BLaER1 (cell line): Measurements from ENCODE around the gene PCDHGA7.
"Not testable (repeated sequence)": the region's sequence is repeated elsewhere in the genome, so short reads cannot be mapped to it uniquely, and the experiment has no call there.

ENCODE experiments used
- H3K27ac ChIP-seq: shearing (Covaris generic); formaldehyde crosslinking; 2 replicates; pipeline ENCODE4 v1.8.1; 2022
- H3K27me3 ChIP-seq: shearing (Covaris generic); formaldehyde crosslinking; 2 replicates; pipeline ENCODE4 v1.8.1; 2022
- H3K36me3 ChIP-seq: shearing (Covaris generic); formaldehyde crosslinking; 2 replicates; pipeline ENCODE4 v1.8.1; 2022
- H3K4me1 ChIP-seq: shearing (Covaris generic); formaldehyde crosslinking; 2 replicates; pipeline ENCODE4 v1.8.1; 2022
- H3K4me2 ChIP-seq: shearing (Covaris generic); formaldehyde crosslinking; 2 replicates; pipeline ENCODE4 v1.8.1; 2022
- H3K4me3 ChIP-seq: shearing (Covaris generic); formaldehyde crosslinking; 2 replicates; pipeline ENCODE4 v1.8.1; 2022
- H3K9ac ChIP-seq: shearing (Covaris generic); formaldehyde crosslinking; 2 replicates; pipeline ENCODE4 v1.8.1; 2022
- H3K9me3 ChIP-seq: shearing (Covaris generic); formaldehyde crosslinking; 2 replicates; pipeline ENCODE4 v1.8.1; 2022
- H4K20me1 ChIP-seq: shearing (Covaris generic); formaldehyde crosslinking; 2 replicates; pipeline ENCODE4 v1.8.1; 2022
- Cebpa-rat ChIP-seq: shearing (Covaris generic); IDR thresholded peaks from 2 replicates; pipeline ENCODE4 v1.8.1; 2022

PCDHGA7 gene

GRCh38 chr5:141402553-141403243, 20.2 kb downstream of the PCDHGA7 start, which contains the start of gene PCDHGA9:
Gene PCDHGA9, plus strand, starts transcription at chr5:141402778. Its CDS starts 175 bp downstream, at chr5:141402953.
- no peaks in the 10 kb centered on the region for H3K36me3 ChIP-seq
- H4K20me1 ChIP-seq: no peaks in the 10 kb centered on the region
- no peaks in the 10 kb centered on the region for H3K4me1 ChIP-seq
- H3K4me3 ChIP-seq: no peak within 1 kb of the TSS
- H3K27me3 ChIP-seq: no peaks in the 10 kb centered on the region
- no peak for TF ChIP-seq Cebpa-rat
- H3K4me2 ChIP-seq: no peak within 1 kb of the TSS
- H3K9me3 ChIP-seq: peaks cover 44% of the 10 kb centered on the region
- no peak within 1 kb of the TSS for H3K27ac ChIP-seq
- no peak within 1 kb of the TSS for H3K9ac ChIP-seq

- Histone ChIP-seq H3K4me1 (no peaks in the 10 kb centered on the region), H3K9ac (no peak overlapping the region), H4K20me1 (no peaks in the 10 kb centered on the region), H3K4me3 (no peak overlapping the region), H3K27me3 (no peaks in the 10 kb centered on the region), H3K9me3 (peaks cover 48% of the 10 kb centered on the region), H3K4me2 (no peak overlapping the region), H3K36me3 (no peaks in the 10 kb centered on the region), H3K27ac (no peak overlapping the region)
- TF ChIP-seq Cebpa-rat: no peak
These were observed 20.8 kb downstream of the PCDHGA7 start for GRCh38 chr5:141403387-141403786.

DNA sequence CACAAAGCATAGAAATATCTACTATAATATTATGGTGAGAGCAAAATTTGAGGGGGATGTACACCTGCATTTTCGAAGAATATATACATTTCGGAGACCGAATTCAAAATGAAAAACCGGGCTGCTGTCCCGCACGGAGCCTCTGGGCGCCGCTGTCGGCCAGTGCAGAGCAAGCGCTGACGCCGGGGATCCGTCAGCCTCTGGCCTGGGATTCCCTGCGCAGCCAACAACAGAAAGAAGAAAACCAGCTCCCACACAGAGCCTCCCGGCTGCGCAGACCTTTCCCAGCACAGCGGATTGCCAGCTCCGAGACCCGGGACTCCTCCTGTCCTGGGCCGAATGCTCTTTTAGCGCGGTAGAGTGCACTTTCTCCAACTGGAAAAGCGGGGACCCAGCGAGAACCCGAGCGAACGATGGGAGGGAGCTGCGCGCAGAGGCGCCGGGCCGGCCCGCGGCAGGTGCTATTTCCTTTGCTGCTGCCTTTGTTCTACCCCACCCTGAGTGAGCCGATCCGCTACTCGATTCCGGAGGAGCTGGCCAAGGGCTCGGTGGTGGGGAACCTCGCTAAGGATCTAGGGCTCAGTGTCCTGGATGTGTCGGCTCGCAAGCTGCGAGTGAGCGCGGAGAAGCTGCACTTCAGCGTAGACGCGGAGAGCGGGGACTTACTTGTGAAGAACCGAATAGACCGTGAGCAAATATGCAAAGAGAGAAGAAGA, 25.4 kb downstream of the PCDHGA7 start, which contains the start of gene PCDHGB6:
TSS of gene PCDHGB6 (plus strand) at position 232 of the 716 bp plus-strand sequence. CDS start at position 414, 182 bp downstream.
- not testable (repeated sequence) for H3K27me3 ChIP-seq, H3K9ac ChIP-seq, H3K27ac ChIP-seq, H4K20me1 ChIP-seq, H3K4me2 ChIP-seq, H3K4me3 ChIP-seq, H3K4me1 ChIP-seq, H3K36me3 ChIP-seq
- H3K9me3 ChIP-seq: peaks cover 40% of the 10 kb centered on the region

DNA sequence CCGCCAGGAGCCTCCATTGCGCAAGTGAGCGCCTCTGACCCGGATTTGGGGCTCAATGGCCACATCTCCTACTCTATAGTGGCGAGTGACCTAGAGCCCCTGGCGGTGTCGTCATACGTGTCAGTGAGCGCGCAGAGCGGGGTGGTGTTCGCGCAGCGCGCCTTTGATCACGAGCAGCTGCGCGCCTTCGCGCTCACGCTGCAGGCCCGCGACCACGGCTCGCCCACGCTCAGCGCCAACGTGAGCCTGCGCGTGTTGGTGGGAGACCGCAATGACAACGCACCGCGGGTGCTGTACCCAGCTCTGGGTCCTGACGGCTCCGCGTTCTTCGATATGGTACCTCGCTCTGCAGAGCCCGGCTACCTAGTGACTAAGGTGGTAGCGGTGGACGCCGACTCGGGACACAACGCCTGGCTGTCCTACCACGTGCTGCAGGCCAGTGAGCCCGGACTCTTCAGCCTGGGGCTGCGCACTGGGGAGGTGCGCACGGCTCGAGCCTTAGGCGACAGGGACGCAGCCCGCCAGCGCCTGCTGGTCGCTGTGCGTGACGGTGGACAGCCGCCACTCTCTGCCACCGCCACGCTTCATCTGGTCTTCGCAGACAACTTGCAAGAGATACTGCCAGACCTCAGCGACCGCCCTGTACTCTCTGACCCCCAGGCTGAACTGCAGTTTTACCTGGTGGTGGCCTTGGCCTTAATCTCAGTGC, 27.2 kb downstream of the PCDHGA7 start:
- Histone ChIP-seq H3K4me3 (no peak overlapping the region), H3K4me2 (no peak overlapping the region), H4K20me1 (no peaks in the 10 kb centered on the region), H3K4me1 (peaks cover 6% of the 10 kb centered on the region; the same call in 1 of the 2 replicates), H3K27me3 (peaks cover 18% of the 10 kb centered on the region), H3K27ac (no peak overlapping the region), H3K9ac (no peak overlapping the region), H3K9me3 (peaks cover 36% of the 10 kb centered on the region), H3K36me3 (no peaks in the 10 kb centered on the region)
- TF ChIP-seq Cebpa-rat: no peak

GRCh38 chr5:141411575-141411974, 29.0 kb downstream of the PCDHGA7 start:
- Histone ChIP-seq H4K20me1 (no peaks in the 10 kb centered on the region), H3K9me3 (peaks cover 40% of the 10 kb centered on the region), H3K9ac (no peak overlapping the region), H3K4me2 (no peak overlapping the region), H3K36me3 (no peaks in the 10 kb centered on the region), H3K4me1 (peaks cover 19% of the 10 kb centered on the region), H3K27me3 (peaks cover 22% of the 10 kb centered on the region), H3K4me3 (no peak overlapping the region), H3K27ac (no peak overlapping the region)
- no peak for TF ChIP-seq Cebpa-rat

DNA sequence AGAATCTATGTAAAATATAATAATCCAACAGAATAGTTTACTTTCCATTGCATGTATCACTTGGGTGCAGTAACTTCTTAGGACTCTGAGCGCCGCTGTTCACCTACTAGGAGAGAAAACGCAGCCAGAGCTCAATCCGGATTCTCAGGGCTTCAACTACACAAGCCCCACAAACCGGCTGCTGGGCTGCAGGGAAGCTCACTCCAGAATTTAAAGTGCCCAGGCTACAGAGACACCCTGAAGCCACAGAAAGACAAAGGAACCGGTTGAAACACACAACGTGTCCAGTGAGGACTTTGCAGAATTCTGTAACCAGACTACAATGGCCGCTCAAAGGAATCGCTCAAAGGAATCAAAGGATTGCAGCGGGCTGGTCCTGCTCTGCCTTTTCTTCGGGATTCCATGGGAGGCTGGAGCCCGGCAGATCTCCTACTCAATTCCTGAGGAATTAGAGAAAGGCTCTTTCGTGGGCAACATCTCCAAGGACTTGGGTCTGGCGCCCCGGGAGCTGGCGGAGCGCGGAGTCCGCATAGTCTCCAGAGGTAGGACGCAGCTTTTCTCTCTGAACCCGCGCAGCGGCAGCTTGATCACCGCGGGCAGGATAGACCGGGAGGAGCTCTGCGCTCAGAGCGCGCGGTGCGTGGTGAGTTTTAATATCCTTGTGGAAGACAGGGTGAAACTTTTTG, 30.5 kb downstream of the PCDHGA7 start, which contains the start of gene PCDHGA10:
TSS of gene PCDHGA10 (plus strand) at position 134 of the 686 bp plus-strand sequence. CDS start at position 323, 189 bp downstream.
- Histone ChIP-seq H3K4me3 (peak within 1 kb of the TSS; percentile 66), H4K20me1 (no peaks in the 10 kb centered on the region), H3K36me3 (no peaks in the 10 kb centered on the region), H3K4me2 (peak within 1 kb of the TSS; percentile 74), H3K27me3 (peaks cover 22% of the 10 kb centered on the region), H3K9ac (peak within 1 kb of the TSS; percentile 75), H3K4me1 (peaks cover 19% of the 10 kb centered on the region), H3K9me3 (peaks cover 41% of the 10 kb centered on the region), H3K27ac (no peak within 1 kb of the TSS)
- no peak for TF ChIP-seq Cebpa-rat

DNA sequence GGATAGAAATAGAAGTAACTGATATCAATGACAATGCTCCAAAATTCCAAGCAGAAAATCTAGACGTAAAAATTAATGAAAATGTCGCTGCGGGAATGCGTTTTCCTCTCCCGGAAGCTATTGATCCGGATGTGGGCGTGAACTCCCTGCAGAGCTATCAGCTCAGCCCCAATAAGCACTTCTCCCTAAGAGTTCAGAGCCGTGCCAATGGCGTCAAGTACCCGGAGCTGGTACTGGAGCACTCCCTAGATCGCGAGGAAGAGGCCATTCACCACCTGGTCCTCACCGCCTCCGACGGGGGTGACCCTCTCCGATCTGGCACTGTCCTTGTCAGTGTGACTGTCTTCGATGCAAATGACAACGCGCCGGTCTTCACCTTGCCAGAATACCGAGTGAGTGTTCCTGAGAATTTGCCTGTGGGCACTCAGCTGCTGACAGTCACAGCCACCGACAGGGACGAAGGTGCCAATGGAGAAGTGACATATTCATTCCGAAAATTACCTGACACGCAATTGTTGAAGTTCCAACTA, 31.1 kb downstream of the PCDHGA7 start:
- peak overlapping the region; percentile 66 for H3K4me3 ChIP-seq
- H3K27ac ChIP-seq: no peak overlapping the region
- H4K20me1 ChIP-seq: no peaks in the 10 kb centered on the region
- peaks cover 41% of the 10 kb centered on the region for H3K9me3 ChIP-seq
- H3K9ac ChIP-seq: peak overlapping the region; percentile 75; the same call in 1 of the 2 replicates
- TF ChIP-seq Cebpa-rat: no peak
- H3K4me1 ChIP-seq: peaks cover 19% of the 10 kb centered on the region
- H3K27me3 ChIP-seq: peaks cover 22% of the 10 kb centered on the region
- H3K4me2 ChIP-seq: peak overlapping the region; percentile 74
- H3K36me3 ChIP-seq: peaks cover 4% of the 10 kb centered on the region; the same call in 1 of the 2 replicates

- Histone ChIP-seq H3K27me3 (peaks cover 28% of the 10 kb centered on the region), H3K9me3 (peaks cover 41% of the 10 kb centered on the region), H3K36me3 (peaks cover 15% of the 10 kb centered on the region), H3K4me1 (peaks cover 19% of the 10 kb centered on the region), H3K4me2 (peak overlapping the region; percentile 77), H3K4me3 (peak overlapping the region; percentile 48)
- H4K20me1 ChIP-seq, H3K9ac ChIP-seq, H3K27ac ChIP-seq: not testable (repeated sequence)
These were observed 32.2 kb downstream of the PCDHGA7 start for GRCh38 chr5:141414548-141415274.

DNA sequence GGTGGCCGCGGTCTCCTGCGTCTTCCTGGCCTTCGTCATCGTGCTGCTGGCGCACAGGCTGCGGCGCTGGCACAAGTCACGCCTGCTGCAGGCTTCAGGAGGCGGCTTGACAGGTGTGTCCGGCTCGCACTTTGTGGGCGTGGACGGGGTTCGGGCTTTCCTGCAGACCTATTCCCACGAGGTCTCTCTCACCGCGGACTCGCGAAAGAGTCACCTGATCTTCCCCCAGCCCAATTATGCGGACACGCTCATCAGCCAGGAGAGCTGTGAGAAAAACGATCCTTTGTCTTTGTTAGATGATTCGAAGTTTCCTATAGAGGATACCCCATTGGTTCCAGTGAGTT, 32.7 kb downstream of the PCDHGA7 start:
- Histone ChIP-seq H3K4me1 (peaks cover 19% of the 10 kb centered on the region), H3K27me3 (peaks cover 28% of the 10 kb centered on the region), H3K36me3 (peaks cover 18% of the 10 kb centered on the region), H3K4me3 (peak overlapping the region; percentile 48), H3K4me2 (peak overlapping the region; percentile 77), H3K9me3 (peaks cover 41% of the 10 kb centered on the region)
- H4K20me1 ChIP-seq, H3K9ac ChIP-seq, H3K27ac ChIP-seq: not testable (repeated sequence)

DNA sequence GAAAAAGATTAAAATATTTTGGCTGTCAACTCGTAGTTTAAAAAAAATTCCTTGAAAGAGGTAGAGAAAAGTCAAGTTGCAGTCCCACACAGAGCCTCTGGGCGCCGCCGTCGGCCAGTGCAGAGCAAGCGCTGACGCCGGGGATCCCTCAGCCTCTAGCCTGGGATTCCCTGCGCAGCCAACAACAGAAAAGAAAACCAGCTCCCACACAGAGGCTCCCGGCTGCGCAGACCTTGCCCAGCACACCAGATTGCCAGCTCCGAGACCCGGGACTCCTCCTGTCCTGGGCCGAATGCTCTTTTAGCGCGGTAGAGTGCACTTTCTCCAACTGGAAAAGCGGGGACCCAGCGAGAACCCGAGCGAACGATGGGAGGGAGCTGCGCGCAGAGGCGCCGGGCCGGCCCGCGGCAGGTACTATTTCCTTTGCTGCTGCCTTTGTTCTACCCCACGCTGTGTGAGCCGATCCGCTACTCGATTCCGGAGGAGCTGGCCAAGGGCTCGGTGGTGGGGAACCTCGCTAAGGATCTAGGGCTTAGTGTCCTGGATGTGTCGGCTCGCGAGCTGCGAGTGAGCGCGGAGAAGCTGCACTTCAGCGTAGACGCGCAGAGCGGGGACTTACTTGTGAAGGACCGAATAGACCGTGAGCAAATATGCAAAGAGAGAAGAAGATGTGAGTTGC, 35.1 kb downstream of the PCDHGA7 start, which contains the start of gene PCDHGB7:
TSS of gene PCDHGB7 (plus strand) at position 184 of the 679 bp plus-strand sequence. CDS start at position 367, 183 bp downstream.
- H3K4me2 ChIP-seq: peak within 1 kb of the TSS; percentile 19; the same call in 1 of the 2 replicates
- H4K20me1 ChIP-seq, H3K9ac ChIP-seq, H3K27ac ChIP-seq: not testable (repeated sequence)
- H3K4me3 ChIP-seq: peak within 1 kb of the TSS; percentile 53
- peaks cover 64% of the 10 kb centered on the region for H3K9me3 ChIP-seq
- H3K27me3 ChIP-seq: peaks cover 39% of the 10 kb centered on the region
- H3K36me3 ChIP-seq: peaks cover 23% of the 10 kb centered on the region
- peaks cover 19% of the 10 kb centered on the region for H3K4me1 ChIP-seq
